SKM-1 treated with dmso at 0.1 percent for 144 hours (cell line): Measurements from ENCODE around the gene PRR16.
A peak's percentile ranks its signal among the peaks of the same experiment; 100 is the strongest.

Experiments
- DNase-seq: peaks from one replicate; lab custom pipeline; 2025; ENCODE audit not compliant: unreplicated experiment; lab: John Stamatoyannopoulos, UW

PRR16 gene

DNA sequence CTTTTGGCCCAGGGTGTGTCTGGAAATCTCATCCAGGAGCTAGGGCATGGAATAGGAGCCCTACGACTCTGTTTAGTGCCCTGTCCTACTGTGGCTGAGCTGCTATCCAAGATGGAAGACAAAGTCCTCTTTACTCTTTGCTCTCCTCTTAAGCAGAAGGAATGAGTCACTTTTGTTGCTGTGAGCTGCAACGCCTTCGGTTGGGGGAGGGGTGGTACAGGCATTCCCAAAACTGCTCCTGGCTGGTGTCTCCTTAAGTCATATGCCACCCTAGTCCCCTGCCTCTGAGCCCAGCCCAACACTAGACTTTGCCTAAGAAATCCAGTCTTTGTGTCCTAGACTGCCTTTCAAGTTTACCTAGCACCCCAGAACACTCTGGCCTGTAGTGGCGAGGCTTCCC is 99.9 kb downstream of the PRR16 start:
- no peak for DNase-seq

DNA sequence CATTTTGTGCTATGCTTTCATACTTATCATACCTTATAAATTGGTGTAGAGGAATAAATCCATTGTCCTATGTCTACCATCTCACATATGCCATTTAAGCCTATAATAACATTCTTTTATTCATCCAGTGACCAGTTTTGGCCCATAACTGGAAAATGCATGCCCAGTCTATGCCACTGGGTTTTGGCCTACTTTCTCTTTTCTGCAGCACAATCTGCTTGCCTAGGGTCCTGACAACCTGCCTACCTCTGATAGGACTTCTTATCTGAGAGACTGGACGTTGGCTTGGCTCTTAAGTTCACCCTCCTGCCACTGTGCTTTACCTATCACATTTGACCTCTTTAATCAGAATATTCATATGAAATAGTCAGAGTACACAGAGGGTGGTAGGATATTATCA is 103.0 kb downstream of the PRR16 start:
- DNase-seq, result no peak

DNA sequence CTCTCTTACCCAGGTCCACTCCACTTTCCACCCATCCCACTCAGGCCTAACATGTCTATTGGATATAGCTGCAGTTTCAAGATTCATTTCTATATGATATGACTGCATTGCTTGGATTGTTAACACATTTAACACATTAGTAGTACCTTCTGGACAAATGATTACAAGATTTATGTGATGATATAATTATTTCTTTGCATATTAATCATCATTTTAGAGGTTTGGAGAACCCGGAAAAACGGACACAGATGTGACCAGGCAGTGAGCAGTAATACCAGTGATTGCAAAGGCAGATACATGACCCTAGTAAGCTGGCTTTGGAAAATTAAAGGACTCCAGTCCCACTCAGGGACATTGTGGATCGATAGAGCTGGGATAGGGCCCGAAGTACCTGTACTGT is 103.8 kb downstream of the PRR16 start:
- DNase-seq, result no peak

DNA sequence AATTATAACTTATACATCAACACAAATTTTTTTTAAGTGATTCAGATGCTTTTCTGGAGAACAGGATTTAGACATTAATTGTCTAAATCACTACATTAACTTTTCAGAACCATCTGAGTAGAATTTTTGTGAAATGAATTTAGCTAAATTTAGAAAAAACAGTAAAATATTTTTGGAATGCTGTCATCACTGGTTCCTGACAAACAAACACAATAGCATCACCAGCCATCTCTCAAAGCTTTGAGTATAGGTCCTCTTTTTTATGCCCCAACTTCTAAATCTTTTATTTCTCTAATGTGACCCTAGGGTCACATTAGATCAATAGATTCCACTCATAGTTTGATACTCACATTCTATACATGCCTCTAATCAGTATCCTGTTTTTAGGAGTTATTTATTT is 104.6 kb downstream of the PRR16 start:
- no peak for DNase-seq

DNA sequence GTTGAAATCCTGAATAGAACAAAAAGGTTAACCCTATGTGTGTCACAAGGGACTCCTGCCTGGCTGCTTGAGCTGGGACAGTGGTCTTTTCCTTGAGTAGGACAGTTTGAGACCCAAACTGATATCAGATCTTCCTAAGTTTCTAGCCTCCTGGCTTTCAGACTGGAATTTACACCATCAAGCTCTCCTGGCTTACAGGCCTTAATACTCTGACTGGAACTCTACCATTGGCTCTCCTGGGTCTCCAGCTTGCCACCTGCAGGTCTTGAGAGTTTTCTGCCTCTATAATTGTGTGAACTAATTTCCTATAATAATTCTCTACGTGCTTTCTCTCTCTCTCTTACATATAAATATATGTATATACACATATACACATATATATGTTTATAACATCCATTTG is 112.5 kb downstream of the PRR16 start:
- no peak for DNase-seq

DNA sequence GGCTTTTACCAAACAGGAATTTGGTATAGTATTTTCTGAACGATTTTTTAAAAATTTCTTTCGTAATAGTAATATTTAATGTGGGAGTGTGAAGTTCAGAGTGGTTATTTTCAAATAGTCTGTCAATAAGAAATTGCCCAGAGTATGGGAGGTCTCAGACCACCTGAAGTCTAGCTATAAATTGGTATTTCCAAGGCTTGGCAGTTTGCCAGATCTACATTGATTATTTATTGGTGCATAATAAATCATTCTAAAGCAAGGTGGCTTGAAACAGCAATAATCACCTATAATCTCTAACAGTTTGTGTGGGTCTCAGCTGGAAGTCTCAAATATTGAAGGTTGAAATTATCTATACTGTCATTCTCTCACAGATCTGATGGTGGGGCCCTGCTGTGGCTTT is 118.5 kb downstream of the PRR16 start:
- no peak for DNase-seq

DNA sequence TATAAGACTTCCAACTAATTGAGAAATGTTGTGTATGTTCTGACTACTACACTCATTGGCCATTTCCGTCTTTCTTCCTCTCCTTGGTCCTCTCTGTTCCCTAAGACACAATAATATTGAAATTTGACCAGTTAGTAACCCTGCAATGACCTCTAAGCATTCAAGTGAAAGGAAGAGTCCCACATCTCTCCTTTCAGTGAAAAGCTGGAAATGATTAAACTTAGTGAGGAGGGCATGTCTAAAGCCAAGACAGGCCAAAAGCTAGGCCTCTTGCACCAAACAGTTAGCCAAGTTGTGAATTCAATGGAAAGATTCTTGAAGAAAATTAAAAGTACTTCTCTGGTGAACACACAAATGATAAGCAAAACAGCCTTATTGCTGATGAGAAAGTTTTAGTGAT is 122.5 kb downstream of the PRR16 start:
- DNase-seq, result no peak

DNA sequence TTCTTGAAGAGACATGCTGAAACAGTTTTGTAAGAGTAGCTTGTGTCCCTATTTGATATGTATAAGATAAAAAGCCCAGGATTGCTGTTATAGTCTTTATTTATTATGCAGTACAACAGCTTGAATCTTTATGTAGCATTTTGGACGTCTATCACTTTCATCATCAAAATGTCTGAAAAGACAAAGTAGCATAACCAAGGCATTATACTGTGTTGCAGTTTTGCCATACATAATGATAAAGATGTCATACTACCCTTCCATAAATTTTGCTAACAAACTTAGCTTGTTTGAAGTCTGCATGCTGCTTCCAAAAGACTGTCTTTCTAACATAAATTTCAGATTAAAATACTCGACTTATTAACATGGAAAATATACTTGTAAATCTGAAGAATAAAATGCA is 127.8 kb downstream of the PRR16 start:
- no peak for DNase-seq

DNA sequence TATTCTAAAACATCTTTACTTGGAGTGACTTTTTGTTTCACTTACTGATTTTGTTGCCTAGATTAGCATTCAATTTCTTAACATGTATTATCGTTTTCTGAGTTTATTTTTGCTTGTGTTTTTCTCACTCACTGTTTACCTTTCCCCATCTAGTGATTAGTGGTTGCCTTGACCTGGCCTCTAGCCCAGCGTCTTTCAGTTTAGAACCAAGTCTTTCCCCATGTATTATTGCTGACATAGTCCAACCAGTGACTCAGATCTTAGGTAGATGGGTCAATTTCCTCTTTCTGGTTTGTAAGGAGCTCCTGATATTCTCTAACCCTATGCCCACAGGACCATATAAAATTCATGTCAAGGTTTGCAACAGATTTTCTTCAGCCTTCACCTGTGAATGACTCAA is 135.5 kb downstream of the PRR16 start:
- peak; percentile 30 for DNase-seq

DNA sequence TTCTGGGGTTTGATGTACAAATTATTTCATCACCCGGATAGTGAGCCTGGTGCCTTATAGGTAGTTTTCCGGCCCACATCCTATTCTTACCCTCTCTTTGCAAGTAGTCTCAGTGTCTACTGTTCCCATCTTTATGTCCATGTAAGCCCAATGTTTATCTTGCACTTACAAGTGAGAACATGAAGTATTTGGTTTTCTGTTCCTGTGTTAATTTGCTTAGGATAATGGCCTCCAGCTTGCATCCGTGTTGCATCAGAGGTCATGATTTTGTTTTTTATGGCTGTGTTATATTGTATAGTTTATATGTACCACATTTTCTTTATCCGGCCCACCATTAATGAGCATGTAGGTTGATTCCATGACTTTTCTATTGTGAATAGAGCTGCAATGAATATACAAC is 136.5 kb downstream of the PRR16 start:
- DNase-seq, result no peak

DNA sequence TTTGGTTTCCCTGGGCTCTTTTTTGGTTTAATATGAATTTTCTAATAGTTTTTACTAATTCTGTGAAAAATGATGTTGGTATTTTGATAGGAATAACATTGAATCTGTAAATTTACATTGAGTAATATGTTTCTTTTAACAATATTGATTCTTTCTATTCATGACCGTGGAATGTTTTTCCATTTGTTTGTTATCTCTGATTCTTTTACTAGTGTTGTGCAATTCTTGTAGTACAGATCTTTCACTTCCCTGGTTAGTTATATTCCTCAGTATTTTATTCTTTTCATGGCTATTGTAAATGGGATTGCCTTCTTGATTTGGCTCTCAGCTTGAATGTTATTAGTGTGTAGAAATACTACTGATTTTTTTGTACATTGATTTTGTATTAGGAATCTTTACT is 137.9 kb downstream of the PRR16 start:
- no peak for DNase-seq

DNA sequence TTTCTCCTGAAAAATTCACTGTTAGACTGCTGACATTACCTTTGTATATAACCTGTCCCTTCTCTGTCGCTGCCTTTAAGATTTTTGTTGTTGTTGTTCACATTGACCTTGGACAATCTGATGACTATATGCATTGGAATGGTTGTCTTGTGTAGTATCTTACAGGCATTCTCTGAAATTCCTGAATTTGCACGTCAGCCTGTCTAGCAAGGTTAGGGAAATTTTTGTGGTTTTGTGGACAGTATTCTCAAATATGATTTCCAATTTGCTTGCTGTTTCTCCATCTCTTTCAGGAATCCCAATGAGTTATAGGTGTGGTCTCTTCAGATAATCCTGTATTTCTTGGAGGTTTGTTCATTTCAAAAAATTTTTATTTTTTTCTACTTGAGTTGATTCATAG is 140.8 kb downstream of the PRR16 start:
- DNase-seq, result no peak

DNA sequence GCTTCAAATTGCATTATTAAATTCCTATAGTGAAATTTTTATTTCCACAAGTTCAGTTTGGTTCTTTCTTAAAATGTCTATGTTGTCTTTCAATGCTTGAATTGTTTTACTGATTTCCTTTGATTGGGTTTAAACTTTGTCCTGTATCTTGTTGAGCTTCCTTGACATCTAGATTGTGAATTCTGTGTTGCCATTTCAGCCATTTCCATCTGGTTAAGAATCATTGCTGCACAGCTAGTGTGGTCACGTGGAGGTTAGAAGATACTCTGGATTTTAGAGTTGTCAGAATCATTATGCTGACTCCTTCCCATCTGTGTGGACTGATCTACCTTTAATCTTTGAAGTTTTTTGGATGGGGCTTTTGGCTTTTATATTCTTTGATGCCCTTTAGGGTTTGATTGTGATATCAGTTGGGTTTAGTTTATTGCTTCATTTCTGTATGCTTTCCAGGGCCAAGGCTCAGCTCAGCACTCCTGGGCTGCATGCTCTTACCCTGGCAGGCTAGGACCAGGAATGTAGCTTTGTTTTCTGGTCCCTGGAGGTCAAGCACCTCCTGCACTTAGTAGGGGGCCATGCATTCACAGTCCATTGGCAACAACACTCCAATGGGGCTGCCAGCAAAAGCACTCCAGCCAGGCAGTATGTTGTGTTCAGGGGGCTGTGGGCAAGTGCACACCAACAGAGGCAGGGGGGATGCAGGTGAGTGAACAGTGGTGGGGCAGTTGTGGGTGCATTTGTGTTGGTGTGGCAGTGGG is 141.4 kb downstream of the PRR16 start:
- no peak for DNase-seq

DNA sequence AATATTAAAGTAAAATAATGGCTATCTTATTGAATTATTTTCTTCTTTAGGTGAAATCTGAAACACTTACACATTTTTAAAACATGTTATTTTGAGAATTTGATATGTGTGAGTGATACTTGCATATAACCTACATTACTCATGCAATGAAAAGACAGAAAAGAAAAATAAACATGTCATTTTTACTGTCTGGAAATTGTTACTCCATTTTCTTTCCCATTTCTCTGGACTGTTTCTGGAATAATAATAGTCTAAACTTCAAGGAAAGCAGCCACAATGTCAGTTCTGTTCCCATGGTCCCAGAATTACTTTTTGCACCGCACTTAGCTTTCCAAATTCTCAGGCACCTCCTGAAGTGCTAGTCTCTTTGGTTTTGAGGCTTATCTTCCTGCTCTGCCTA is 145.5 kb downstream of the PRR16 start:
- no peak for DNase-seq

DNA sequence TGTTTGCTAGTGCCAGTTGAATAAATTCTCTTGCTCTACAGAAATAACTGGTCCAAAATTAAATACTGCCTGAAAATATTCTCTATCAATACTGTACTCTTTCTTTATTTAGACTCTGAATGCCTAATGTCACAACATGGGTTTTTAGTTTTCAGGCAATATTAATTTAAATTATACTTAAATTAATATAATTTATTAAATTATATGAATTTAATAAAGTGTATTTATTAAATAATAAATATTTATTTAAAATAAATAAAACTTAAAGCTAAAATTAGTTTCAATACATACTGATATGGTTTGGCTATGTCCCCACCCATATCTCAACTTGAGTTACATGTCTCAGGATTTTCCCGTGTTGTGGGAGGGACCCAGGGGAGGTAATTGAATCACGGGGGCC is 146.0 kb downstream of the PRR16 start:
- no peak for DNase-seq

DNA sequence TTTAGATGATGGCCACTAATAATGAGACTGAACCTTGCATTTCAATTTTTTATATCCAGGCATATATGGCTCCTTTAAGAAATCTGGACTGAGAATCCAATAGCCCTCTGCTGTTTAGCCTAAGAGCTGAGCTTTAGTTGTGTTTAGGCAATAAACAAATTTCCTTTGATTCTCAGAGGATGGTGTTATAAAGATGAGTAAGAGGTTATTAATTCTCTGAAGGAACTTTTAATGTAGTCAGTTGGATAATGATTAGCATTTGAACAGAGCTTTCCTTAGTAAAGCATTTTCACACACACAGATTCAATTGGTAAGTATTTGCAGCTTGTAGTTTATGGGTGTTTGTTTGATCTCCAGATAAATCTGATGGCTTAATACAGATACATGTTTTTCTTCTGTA is 149.6 kb downstream of the PRR16 start:
- DNase-seq, result no peak

DNA sequence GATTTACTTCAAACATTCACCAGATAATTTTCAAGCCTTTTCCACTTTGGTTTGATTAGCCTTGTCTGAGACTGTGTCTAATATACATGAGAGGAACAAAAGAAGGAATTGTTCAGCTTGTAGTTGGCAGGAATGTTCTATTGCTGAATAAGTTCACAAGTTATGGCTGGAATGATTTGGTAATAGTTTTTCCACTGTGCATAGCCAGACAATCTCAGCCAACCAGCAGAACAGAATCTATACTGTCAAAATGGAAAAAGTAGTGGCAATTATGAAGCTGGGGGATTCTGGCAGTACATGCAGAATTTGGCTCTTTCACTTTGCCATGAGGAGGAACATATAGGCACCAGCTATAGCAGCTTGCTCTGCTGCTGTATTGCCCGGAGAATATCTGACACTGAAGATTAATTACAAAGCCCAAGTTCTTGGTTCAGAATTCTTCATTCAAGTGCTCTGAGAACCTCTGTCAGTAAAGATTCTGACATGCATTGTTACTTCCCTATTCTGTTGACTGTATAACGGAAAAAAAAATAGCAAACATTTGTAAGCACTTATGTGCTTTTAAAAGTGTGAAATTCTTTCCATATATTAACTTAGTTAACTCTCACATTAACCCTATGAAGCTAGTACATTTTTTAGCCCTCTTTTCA is 150.6 kb downstream of the PRR16 start:
- no peak for DNase-seq

DNA sequence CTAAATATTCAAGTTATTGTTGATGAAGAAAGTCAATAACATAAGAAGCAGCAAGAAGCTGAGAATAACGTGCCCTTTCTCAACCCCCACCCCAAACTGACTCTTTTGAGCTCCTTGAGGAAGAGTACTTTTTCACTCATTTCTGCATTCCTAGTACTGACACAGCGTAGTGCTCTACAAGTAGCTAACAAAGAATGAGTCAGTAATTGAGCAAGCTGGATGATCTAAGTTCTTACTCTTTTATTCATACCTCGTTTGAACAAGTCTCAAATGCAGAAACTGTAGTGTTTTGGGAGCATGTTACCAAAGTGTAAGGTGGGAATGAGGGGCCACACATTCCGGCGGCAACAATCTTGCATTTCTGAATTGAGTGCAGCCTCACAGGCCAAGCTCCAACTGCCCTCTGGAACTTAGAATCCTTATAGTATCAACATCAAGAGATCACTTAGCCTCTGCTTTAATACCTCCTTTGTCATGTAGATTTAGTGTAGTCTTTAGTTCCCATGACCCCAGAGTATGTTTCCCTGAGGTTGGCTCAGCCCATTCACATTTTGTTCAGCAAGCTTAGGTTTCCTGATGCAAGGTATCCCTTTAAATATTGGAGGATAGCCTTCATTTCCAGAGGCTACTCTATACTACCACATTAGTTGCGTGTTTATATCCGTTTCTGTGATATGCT is 152.0 kb downstream of the PRR16 start:
- no peak for DNase-seq

DNA sequence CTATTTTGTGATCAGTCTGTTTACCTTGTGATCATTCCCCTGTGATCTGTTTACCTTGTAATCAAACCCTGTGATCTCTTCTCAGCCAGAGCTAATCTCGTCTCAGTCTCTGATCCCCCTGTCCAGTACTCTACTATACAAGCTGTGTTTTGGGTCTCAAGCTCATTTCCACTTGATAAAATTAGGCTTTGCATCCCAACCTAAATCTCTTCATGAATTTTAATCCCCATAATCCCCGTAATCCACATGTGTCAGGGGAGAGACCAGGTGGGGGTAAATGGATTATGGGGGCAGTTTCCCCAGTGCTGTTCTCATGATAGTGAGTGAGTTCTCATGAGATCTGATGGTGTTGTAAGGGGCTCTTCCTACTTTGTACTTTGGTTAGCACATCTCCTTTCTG is 157.2 kb downstream of the PRR16 start:
- no peak for DNase-seq

DNA sequence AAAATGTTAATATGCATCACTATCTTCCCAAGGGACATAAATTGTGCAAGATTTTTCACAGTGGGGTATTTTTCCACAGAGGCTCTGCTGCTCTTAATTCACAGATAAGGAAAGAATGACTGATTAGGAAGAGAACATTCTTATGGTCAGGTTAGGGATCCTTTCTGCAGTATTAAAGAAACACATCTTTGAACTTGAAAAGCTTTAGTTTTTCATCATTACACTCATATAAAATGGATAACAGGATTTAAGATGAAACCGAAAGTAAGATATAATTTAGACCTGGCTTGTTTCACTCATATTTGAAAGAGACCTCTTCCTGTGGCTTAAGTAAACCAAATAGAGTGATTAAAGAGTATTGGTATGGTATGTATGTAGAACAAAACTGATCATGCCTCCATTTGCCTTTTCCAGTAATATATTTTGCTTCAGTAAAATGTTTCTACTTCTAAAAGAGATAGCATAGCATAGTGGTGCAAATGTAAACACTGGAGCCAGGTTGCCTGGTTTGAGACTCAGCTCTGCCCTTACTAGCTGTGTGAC is 160.0 kb downstream of the PRR16 start:
- DNase-seq, result no peak

DNA sequence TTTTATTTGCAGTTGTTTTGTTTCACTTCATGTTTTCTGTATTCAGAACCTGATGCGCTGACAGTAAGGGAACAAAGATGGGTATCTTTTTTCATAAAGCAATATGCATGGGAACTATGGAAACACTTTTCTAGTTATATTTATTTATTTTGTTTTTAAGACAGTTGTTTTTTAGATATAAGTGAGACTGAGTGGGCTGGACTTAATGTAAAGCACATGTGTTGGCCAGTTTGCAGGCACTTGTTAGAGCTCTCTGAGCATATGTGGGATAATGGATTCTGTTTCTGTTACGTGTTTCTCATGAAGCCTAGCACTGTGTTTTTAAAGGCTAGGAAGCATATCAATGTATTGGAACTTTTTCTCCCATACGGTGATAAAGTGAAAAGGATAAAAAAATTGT is 164.1 kb downstream of the PRR16 start:
- DNase-seq, result no peak

DNA sequence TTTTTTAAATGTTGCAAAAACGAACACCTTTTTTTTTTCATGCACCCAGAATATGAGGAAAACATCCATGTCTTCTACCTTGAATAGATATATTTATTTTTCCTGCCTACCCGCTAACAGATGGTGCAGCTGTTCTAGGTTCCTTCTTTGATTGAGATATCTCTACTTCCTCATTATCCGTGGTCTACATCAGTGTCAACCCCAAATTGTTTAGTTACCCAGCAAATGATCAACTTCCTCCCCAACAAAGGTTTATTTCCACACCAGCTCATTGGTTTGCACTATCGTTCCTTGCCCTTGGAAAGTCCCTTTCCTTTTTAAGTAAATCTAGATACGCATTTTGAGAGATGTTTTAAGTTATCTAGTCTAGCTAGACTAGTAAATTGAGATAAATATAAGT is 166.4 kb downstream of the PRR16 start:
- peak; percentile 65 for DNase-seq
